HG02763 (cell line): ENCODE data around the gene CDS1.
"Not testable (repeated sequence)": the region's sequence is repeated elsewhere in the genome, so short reads cannot be mapped to it uniquely, and the experiment has no call there.

Source experiments
- ATAC-seq: cut with Tn5 transposase; IDR thresholded peaks from one replicate; pipeline ENCODE4 v1.9.1; 2021; ENCODE audit warnings: mild to moderate bottlenecking, moderate library complexity; ENCODE audit not compliant: unreplicated experiment

Gene CDS1

GRCh38 chr4:84582988-84583875 is at the start of gene CDS1:
TSS of gene CDS1 (plus strand) at chr4:84583127. CDS start at chr4:84583402, 275 bp downstream.
- ATAC-seq, result peak; percentile 51

GRCh38 chr4:84535901-84536300 is 47.0 kb upstream of the CDS1 start:
- ATAC-seq, result no peak

GRCh38 chr4:84545093-84545492 is 37.8 kb upstream of the CDS1 start:
- ATAC-seq, result no peak

GRCh38 chr4:84547211-84547610 is 35.7 kb upstream of the CDS1 start:
- ATAC-seq, result no peak

- not testable (repeated sequence) for ATAC-seq
These were observed 33.7 kb upstream of the CDS1 start for GRCh38 chr4:84549191-84549590.

GRCh38 chr4:84562156-84562555 is 20.8 kb upstream of the CDS1 start:
- ATAC-seq, result no peak

- ATAC-seq, result no peak
These were observed 19.9 kb upstream of the CDS1 start for GRCh38 chr4:84563002-84563401.

- no peak for ATAC-seq
These were observed 17.0 kb upstream of the CDS1 start for GRCh38 chr4:84565951-84566350.

- ATAC-seq, result no peak
These were observed 14.4 kb upstream of the CDS1 start for GRCh38 chr4:84568496-84568895.

- ATAC-seq, result no peak
These were observed 13.9 kb upstream of the CDS1 start for GRCh38 chr4:84569009-84569408.

GRCh38 chr4:84573385-84574068 is 9.4 kb upstream of the CDS1 start:
- ATAC-seq, result no peak

- no peak for ATAC-seq
These were observed 8.7 kb upstream of the CDS1 start for GRCh38 chr4:84574069-84574720.

GRCh38 chr4:84578540-84579402 is 4.2 kb upstream of the CDS1 start:
- ATAC-seq, result no peak

- ATAC-seq, result no peak
These were observed 3.5 kb upstream of the CDS1 start for GRCh38 chr4:84579403-84579776.

GRCh38 chr4:84582302-84582987 is 482 bp upstream of the CDS1 start:
- peak; percentile 84 for ATAC-seq

GRCh38 chr4:84583876-84584380 is 1.0 kb downstream of the CDS1 start:
- no peak for ATAC-seq

- ATAC-seq, result no peak
These were observed 2.3 kb downstream of the CDS1 start for GRCh38 chr4:84585251-84585650.

- no peak for ATAC-seq
These were observed 11.8 kb downstream of the CDS1 start for GRCh38 chr4:84594724-84595123.

GRCh38 chr4:84596826-84597225 is 13.9 kb downstream of the CDS1 start:
- no peak for ATAC-seq

- ATAC-seq, result no peak
These were observed 14.5 kb downstream of the CDS1 start for GRCh38 chr4:84597450-84597849.
